Activated CD8-positive, alpha-beta memory T cell treated with anti-CD3 and anti-CD28 coated beads for 36 hours (primary cell): ENCODE measurements around the gene CUTA. TPM values are rescaled to one million over a fixed set of nuclear protein-coding genes. Genes with fewer than 3 reads are reported as not detected.

Experiments
- total RNA-seq, 2 experiments: library from RNA; stranded (reverse); gene quantifications; one replicate each; pipeline ENCODE4 v1.2.3, GENCODE V29; 2021

The CUTA gene
- total RNA-seq, 2 experiments from 2014 or later = 138 to 144 TPM

Other genes with a start within 250 kb of the CUTA start
- 1 to 10 TPM; 1.1 TPM for gene COL11A2, start 225.6 kb downstream of the CUTA start, total RNA-seq
- 10 to 100 TPM; 43.8 to 44.2 TPM for gene RXRB, start 217.4 kb downstream of the CUTA start, total RNA-seq
- 10 to 100 TPM; 60.1 to 62.4 TPM for gene SLC39A7, start 217.2 kb downstream of the CUTA start, total RNA-seq
- 10 to 100 TPM; 20.6 to 25.4 TPM for gene HSD17B8, start 213.5 kb downstream of the CUTA start, total RNA-seq
- gene RING1, start 209.6 kb downstream of the CUTA start, total RNA-seq = 10 to 100 TPM; 36.4 to 38.8 TPM
- 10 to 100 TPM; 45.3 to 48.0 TPM for gene VPS52, start 146.2 kb downstream of the CUTA start, total RNA-seq
- gene RPS18, start 146.0 kb downstream of the CUTA start, total RNA-seq = 1,000 to 10,000 TPM; 3,727 to 3,736 TPM
- gene B3GALT4, start 141.0 kb downstream of the CUTA start, total RNA-seq = 1 to 10 TPM; 2.6 to 3.2 TPM
- gene WDR46, start 128.9 kb downstream of the CUTA start, total RNA-seq = 100 to 1,000 TPM; 106 to 118 TPM
- gene PFDN6, start 128.5 kb downstream of the CUTA start, total RNA-seq = 100 to 1,000 TPM; 118 to 120 TPM
- gene RGL2, start 119.2 kb downstream of the CUTA start, total RNA-seq = 10 to 100 TPM; 22.2 to 23.2 TPM
- gene TAPBP, start 104.0 kb downstream of the CUTA start, total RNA-seq = 100 to 1,000 TPM; 184 to 189 TPM
- 1 to 10 TPM; 6.2 to 7.1 TPM for gene ZBTB22, start 100.4 kb downstream of the CUTA start, total RNA-seq
- gene DAXX, start 95.1 kb downstream of the CUTA start, total RNA-seq = 10 to 100 TPM; 87.5 to 96.3 TPM
- 10 to 100 TPM; 58.6 to 63.9 TPM for gene KIFC1, start 26.3 kb downstream of the CUTA start, total RNA-seq
- gene PHF1, start 7.1 kb downstream of the CUTA start, total RNA-seq = 10 to 100 TPM; 25.5 to 27.3 TPM
- gene SYNGAP1, start 2.0 kb upstream of the CUTA start, total RNA-seq = 10 to 100 TPM; 23.8 to 24.9 TPM
- 10 to 100 TPM; 14.2 to 15.1 TPM for gene ZBTB9, start 36.5 kb upstream of the CUTA start, total RNA-seq
- gene BAK1, start 162.2 kb upstream of the CUTA start, total RNA-seq = 10 to 100 TPM; 45.2 to 46.3 TPM
- 10 to 100 TPM; 42.2 to 44.0 TPM for gene ITPR3, start 203.2 kb upstream of the CUTA start, total RNA-seq